ENCODE measurements around the gene LSP1. TPM values are rescaled to one million over a fixed set of nuclear protein-coding genes. Genes with fewer than 3 reads are reported as not detected.
A peak's percentile ranks its signal among the peaks of the same experiment; 100 is the strongest.

LSP1 gene
- total RNA-seq, 1 experiment from 2014 or later = 0.90 TPM

DNA sequence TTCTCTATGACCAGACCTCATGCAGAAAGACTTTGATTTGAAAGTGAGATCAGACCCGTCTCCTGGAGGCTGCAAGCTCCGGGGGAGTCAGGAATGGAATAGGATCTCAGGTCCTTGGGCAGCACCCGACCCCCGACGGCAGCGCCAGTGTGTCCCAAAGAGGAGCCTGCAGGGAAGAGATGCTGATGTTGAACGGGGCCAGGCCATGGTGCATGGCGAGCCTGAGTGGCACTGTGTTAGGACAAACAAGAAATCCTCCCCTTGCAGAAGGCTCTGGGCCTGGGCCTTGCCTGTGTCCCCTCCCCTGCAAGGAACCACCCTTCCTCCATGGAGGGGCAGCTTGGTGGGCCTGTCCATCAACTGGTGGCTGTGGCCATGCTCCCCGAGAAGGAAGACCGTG is 38.2 kb upstream of the LSP1 start:
- Histone ChIP-seq H3K27ac (ENCODE audit: low read length) (no peak overlapping the region), H3K4me3 (ENCODE audit: low read depth in 2 of 2, low read length in 2 of 2) (no peak overlapping the region), H3K36me3 (ENCODE audit: control insufficient read depth, insufficient read depth, low read length) (no peaks in the 10 kb centered on the region), H3K27me3 (ENCODE audit: control insufficient read depth, insufficient read depth, low read length) (no peaks in the 10 kb centered on the region), H3K4me1 (ENCODE audit: control insufficient read depth, insufficient read depth, low read length) (no peaks in the 10 kb centered on the region), H3K9me3 (ENCODE audit: control insufficient read depth, insufficient read depth, low read depth, low read length) (peaks cover 3% of the 10 kb centered on the region; the same call in 1 of the 2 replicates)
- in situ Hi-C loops (cut with HindIII; ENCODE audit: low pct_unique_long_range_greater_than_20kb, low sequenced_read_pairs) = no loop called here
- POLR2A ChIA-PET = no interaction called here
- TF ChIP-seq SIN3A (IDR thresholded peaks at IDR 0.05; ENCODE audit: borderline replicate concordance, insufficient read depth, low read depth, low read length) (no peak), POLR2AphosphoS5 (IDR thresholded peaks at IDR 0.05; ENCODE audit: low read depth, low read length) (no peak), TCF7L2 (IDR thresholded peaks at IDR 0.05; ENCODE audit: low read depth, low read length) (no peak)
- TF ChIP-seq, protein P1, sequence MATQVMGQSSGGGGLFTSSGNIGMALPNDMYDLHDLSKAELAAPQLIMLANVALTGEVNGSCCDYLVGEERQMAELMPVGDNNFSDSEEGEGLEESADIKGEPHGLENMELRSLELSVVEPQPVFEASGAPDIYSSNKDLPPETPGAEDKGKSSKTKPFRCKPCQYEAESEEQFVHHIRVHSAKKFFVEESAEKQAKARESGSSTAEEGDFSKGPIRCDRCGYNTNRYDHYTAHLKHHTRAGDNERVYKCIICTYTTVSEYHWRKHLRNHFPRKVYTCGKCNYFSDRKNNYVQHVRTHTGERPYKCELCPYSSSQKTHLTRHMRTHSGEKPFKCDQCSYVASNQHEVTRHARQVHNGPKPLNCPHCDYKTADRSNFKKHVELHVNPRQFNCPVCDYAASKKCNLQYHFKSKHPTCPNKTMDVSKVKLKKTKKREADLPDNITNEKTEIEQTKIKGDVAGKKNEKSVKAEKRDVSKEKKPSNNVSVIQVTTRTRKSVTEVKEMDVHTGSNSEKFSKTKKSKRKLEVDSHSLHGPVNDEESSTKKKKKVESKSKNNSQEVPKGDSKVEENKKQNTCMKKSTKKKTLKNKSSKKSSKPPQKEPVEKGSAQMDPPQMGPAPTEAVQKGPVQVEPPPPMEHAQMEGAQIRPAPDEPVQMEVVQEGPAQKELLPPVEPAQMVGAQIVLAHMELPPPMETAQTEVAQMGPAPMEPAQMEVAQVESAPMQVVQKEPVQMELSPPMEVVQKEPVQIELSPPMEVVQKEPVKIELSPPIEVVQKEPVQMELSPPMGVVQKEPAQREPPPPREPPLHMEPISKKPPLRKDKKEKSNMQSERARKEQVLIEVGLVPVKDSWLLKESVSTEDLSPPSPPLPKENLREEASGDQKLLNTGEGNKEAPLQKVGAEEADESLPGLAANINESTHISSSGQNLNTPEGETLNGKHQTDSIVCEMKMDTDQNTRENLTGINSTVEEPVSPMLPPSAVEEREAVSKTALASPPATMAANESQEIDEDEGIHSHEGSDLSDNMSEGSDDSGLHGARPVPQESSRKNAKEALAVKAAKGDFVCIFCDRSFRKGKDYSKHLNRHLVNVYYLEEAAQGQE (IDR thresholded peaks at IDR 0.05; ENCODE audit: insufficient read depth in 1 of 2, low read depth in 2 of 2, low read length in 1 of 2) = no peak
- TF ChIP-seq, protein P2, sequence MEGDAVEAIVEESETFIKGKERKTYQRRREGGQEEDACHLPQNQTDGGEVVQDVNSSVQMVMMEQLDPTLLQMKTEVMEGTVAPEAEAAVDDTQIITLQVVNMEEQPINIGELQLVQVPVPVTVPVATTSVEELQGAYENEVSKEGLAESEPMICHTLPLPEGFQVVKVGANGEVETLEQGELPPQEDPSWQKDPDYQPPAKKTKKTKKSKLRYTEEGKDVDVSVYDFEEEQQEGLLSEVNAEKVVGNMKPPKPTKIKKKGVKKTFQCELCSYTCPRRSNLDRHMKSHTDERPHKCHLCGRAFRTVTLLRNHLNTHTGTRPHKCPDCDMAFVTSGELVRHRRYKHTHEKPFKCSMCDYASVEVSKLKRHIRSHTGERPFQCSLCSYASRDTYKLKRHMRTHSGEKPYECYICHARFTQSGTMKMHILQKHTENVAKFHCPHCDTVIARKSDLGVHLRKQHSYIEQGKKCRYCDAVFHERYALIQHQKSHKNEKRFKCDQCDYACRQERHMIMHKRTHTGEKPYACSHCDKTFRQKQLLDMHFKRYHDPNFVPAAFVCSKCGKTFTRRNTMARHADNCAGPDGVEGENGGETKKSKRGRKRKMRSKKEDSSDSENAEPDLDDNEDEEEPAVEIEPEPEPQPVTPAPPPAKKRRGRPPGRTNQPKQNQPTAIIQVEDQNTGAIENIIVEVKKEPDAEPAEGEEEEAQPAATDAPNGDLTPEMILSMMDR (IDR thresholded peaks at IDR 0.05) = no peak
- no peak for ATAC-seq
- no TSS peak for BruUV-seq (replicated peaks)
- DNase-seq (ENCODE audit: low read depth, low spot score) = no peak
- intact Hi-C loops (cut with micrococcal nuclease; ENCODE audit: unreplicated experiment) = no loop called here
- CTCF ChIA-PET = interaction anchor here (0.7 kb wide), 1 partner anchor 120 kb away, joined by 3 read pairs; no protein-coding TSS in a partner anchor

DNA sequence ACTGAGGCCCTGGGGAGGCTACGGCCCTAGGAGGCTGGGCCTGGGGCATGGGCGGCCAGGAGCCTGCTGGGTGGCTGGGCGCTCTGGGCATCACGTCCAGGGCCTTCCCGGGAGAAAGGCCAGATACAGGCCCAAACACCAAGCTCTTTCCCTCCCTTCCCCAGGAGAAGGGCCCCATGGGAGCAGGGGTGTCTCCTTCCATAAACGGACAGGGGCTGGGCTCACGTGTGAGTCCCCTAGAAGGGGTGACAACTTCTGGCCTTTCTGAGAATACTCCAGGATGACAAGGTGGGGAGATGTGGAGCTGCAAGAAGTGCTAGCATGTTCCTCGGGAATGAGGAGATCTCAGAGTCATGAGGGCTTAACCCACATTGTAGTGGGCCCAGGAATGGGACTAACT is 37.6 kb upstream of the LSP1 start:
- no peaks in the 10 kb centered on the region for H3K27me3 ChIP-seq (ENCODE audit: control insufficient read depth, insufficient read depth, low read length)
- CTCF ChIA-PET = interaction anchor here (0.6 kb wide), 1 partner anchor 105 kb away, joined by 3 read pairs; no protein-coding TSS in a partner anchor
- BruUV-seq (replicated peaks) = no TSS peak
- H3K27ac ChIP-seq (ENCODE audit: low read length) = no peak overlapping the region
- H3K36me3 ChIP-seq (ENCODE audit: control insufficient read depth, insufficient read depth, low read length) = no peaks in the 10 kb centered on the region
- POLR2A ChIA-PET = no interaction called here
- ATAC-seq (0 out of 2 replicates have a peak, but pooled peaks have one; percentile 15), DNase-seq (ENCODE audit: low read depth, low spot score) (no peak)
- intact Hi-C loops (cut with micrococcal nuclease; ENCODE audit: unreplicated experiment) = no loop called here
- no peak overlapping the region for H3K4me3 ChIP-seq (ENCODE audit: low read depth in 2 of 2, low read length in 2 of 2)
- TF ChIP-seq SIN3A (IDR thresholded peaks at IDR 0.05; ENCODE audit: borderline replicate concordance, insufficient read depth, low read depth, low read length) (no peak), POLR2AphosphoS5 (IDR thresholded peaks at IDR 0.05; ENCODE audit: low read depth, low read length) (no peak), TCF7L2 (IDR thresholded peaks at IDR 0.05; ENCODE audit: low read depth, low read length) (no peak)
- TF ChIP-seq, protein P2 (IDR thresholded peaks at IDR 0.05) = no peak
- in situ Hi-C loops (cut with HindIII; ENCODE audit: low pct_unique_long_range_greater_than_20kb, low sequenced_read_pairs) = no loop called here
- H3K4me1 ChIP-seq (ENCODE audit: control insufficient read depth, insufficient read depth, low read length) = peaks cover 3% of the 10 kb centered on the region
- peaks cover 3% of the 10 kb centered on the region; the same call in 1 of the 2 replicates for H3K9me3 ChIP-seq (ENCODE audit: control insufficient read depth, insufficient read depth, low read depth, low read length)

Measured in Panc1 (cell line).